Mucosa of descending colon (tissue), 3 donors: Measurements from ENCODE around the gene MYBL2. TPM values are rescaled to one million over a fixed set of nuclear protein-coding genes. Genes with fewer than 3 reads are reported as not detected.

Source experiments
- ATAC-seq: fragments of 200-7000 bp; cut with Tn5 transposase; one replicate; pipeline ENCODE4 v1.9.1; 2020; ENCODE audit warnings: mild to moderate bottlenecking, moderate library complexity
- DNase-seq, 3 donors: peaks; one replicate each; pipeline ENCODE4 v3.0.0-alpha.2; 2020
- H3K36me3 ChIP-seq: fragments of 200-600 bp; one replicate; pipeline ENCODE4 v1.8.0; 2021; ENCODE audit warnings: low read depth, mild to moderate bottlenecking
- H3K4me1 ChIP-seq: fragments of 200-600 bp; one replicate; pipeline ENCODE4 v1.8.0; 2021; ENCODE audit warnings: low read depth, mild to moderate bottlenecking
- H3K4me3 ChIP-seq: fragments of 200-600 bp; one replicate; pipeline ENCODE4 v1.8.0; 2021; ENCODE audit warnings: mild to moderate bottlenecking
- H3K9me3 ChIP-seq: fragments of 200-600 bp; one replicate; pipeline ENCODE4 v1.8.0; 2021; ENCODE audit warnings: mild to moderate bottlenecking
- intact Hi-C, 2 donors: fragments of 100-400 bp; cut with DNase I in 1 of 2; cut with micrococcal nuclease in 1 of 2; formaldehyde crosslinking; loops; one replicate each; pipeline versions ENCODE4 v1.11.0 to v1.11.1; 2022; cut with DNase I, micrococcal nuclease
- total RNA-seq, 3 donors: library from RNA; stranded (reverse); fragmentation: NEBNext Ultra II Directional in 2 of 3; extraction: Animal tissue kit (Norgen Biotek cat#: 25700) in 2 of 3; gene quantifications; one replicate each; pipeline versions ENCODE4 v1.2.1 to v1.2.4, GENCODE V29; 2021 to 2023
- TF ChIP-seq, protein P1 (sequence below): fragments of 200-600 bp; IDR thresholded peaks from one replicate; pipeline ENCODE4 v1.8.0; 2022; ENCODE audit warnings: antibody characterized with exemption, mild to moderate bottlenecking
- donor health status: DM: no; HTN: no; CAD: no; lungs with moderate emphysema.
- donor health status: DM: no; HTN: no; CAD: no.
- donor health status: DM: no; HTN: yes; CAD: no.

MYBL2 gene
- total RNA-seq, 3 donors from 2014 or later: 1.9 to 19.5 (median 5.1) TPM

- TF ChIP-seq, protein P1, sequence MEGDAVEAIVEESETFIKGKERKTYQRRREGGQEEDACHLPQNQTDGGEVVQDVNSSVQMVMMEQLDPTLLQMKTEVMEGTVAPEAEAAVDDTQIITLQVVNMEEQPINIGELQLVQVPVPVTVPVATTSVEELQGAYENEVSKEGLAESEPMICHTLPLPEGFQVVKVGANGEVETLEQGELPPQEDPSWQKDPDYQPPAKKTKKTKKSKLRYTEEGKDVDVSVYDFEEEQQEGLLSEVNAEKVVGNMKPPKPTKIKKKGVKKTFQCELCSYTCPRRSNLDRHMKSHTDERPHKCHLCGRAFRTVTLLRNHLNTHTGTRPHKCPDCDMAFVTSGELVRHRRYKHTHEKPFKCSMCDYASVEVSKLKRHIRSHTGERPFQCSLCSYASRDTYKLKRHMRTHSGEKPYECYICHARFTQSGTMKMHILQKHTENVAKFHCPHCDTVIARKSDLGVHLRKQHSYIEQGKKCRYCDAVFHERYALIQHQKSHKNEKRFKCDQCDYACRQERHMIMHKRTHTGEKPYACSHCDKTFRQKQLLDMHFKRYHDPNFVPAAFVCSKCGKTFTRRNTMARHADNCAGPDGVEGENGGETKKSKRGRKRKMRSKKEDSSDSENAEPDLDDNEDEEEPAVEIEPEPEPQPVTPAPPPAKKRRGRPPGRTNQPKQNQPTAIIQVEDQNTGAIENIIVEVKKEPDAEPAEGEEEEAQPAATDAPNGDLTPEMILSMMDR: no peak
- intact Hi-C loops: no loop called here
- H3K4me3 ChIP-seq: no peak overlapping the region
- ATAC-seq (peak; percentile 41), DNase-seq (no peak)
- no peaks in the 10 kb centered on the region for H3K36me3 ChIP-seq
- H3K9me3 ChIP-seq: no peaks in the 10 kb centered on the region
- peaks cover 4% of the 10 kb centered on the region for H3K4me1 ChIP-seq
These were observed 58.8 kb downstream of the MYBL2 start for GRCh38 chr20:43725666-43726065.

DNA sequence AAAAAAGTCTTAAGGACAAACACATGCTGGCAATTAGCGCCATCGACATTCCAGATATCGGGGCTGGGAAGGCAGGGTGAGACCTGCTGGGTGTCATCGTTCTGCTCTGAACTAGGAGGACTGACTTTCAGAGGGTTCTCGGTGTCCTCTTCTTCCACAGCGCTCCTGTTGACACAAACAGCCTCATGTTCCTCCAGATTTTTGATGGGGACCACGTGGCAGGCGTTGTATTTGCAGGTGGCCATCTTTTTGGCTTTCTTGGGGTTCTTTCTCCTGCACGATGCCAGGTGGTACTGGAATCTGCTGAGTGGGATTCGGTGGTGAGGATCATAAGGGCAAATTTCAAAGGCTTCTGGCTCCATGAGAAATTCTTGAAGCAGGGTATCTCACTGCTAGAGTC, 59.4 kb downstream of the MYBL2 start:
- ATAC-seq (no peak), DNase-seq (no peak)
- Histone ChIP-seq H3K4me3 (no peak overlapping the region), H3K4me1 (peaks cover 4% of the 10 kb centered on the region), H3K36me3 (no peaks in the 10 kb centered on the region), H3K9me3 (no peaks in the 10 kb centered on the region)
- intact Hi-C loops: no loop called here
- TF ChIP-seq, protein P1: no peak

DNA sequence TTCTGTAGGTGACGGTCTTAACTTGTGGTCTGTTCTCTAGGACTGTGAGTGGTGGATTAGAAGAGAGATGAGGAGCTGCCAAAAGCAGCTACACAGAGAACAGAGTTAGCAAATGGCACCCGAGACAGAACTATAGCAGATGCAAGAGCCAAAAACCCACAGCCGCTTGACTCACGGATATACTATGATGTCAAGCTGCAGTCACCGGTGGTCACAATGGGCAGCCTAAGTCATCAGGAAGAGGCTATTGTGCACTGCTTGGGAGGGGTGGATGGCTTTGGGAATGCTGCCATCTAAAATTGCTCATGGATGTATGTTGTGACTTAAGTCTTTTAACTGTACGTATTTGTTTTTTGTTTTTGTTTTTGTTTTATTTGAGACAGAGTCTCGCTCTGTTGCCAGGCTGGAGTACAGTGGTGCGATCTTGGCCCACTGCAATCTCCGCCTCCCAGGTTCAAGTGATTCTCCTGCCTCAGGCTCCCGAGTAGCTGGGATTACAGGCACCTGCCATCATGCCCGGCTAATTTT, 60.0 kb downstream of the MYBL2 start, which contains the start of gene GTSF1L:
Gene GTSF1L, minus strand, starts transcription at position 192 of the 528 bp plus-strand sequence. CDS start 308 bp downstream, outside the sequence.
- no peaks in the 10 kb centered on the region for H3K36me3 ChIP-seq
- no peak for DNase-seq
- H3K4me3 ChIP-seq: no peak within 1 kb of the TSS
- no peak for ATAC-seq
- intact Hi-C loops: no loop called here
- no peaks in the 10 kb centered on the region for H3K9me3 ChIP-seq
- TF ChIP-seq, protein P1: no peak
- peaks cover 4% of the 10 kb centered on the region for H3K4me1 ChIP-seq

DNA sequence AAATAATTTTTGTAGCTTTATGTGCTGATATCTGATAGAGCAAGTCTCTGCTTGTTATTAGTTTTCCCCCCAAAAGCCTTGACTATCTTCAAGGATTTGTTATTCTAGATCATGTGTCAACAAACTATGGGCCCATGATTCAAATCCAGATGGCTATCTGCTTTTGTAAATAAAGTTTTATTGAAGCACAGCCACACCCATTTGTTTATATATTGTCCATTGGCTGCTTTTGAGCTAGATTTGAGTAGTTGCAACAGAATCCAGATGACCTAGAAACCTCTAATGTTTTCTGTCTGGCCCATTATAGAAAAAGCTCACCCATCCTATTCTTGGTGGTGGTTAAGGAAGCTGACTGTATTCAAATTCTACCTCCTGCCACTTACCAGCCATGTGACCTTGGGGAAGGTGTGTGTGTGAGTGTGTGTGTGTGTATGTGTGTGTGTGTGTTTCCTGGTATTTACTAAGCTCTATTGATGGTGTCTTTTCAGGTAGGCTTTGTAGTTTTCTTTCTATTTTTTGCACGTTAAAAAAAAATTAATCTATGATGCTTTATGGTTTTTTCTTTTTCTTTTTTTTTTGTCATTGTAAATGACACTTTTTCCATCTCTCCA, 61.2 kb downstream of the MYBL2 start:
- Histone ChIP-seq H3K4me3 (no peak overlapping the region), H3K36me3 (no peaks in the 10 kb centered on the region), H3K4me1 (peaks cover 4% of the 10 kb centered on the region), H3K9me3 (no peaks in the 10 kb centered on the region)
- intact Hi-C loops: no loop called here
- TF ChIP-seq, protein P1: no peak
- DNase-seq (peak in 1 of 3 donors; percentile 56), ATAC-seq (peak; percentile 68)

- DNase-seq: no peak
- TF ChIP-seq, protein P1: no peak
These were observed 61.9 kb downstream of the MYBL2 start for GRCh38 chr20:43728686-43729255.

More at GRCh38 chr20:43728686-43729255, 61.9 kb downstream of the MYBL2 start:
- Histone ChIP-seq H3K36me3 (no peaks in the 10 kb centered on the region), H3K4me3 (no peak overlapping the region), H3K9me3 (no peaks in the 10 kb centered on the region), H3K4me1 (peaks cover 4% of the 10 kb centered on the region)
- intact Hi-C loops: no loop called here
- no peak for ATAC-seq
